Lung (tissue), 16 donors: ENCODE measurements around the gene TGFBR3. TPM values are rescaled to one million over a fixed set of nuclear protein-coding genes. Genes with fewer than 3 reads are reported as not detected.

Experiments used
- ATAC-seq: fragments of 200-7000 bp; cut with Tn5 transposase; one replicate; pipeline ENCODE4 v1.9.1; 2020; ENCODE audit warnings: moderate number of reproducible peaks; ENCODE audit not compliant: insufficient read depth, low FRiP score
- DNase-seq, 3 donors: peaks; one replicate each; pipeline ENCODE4 v3.0.0-alpha.2; 2013 to 2017
- H3K27ac ChIP-seq, 2 donors: one replicate each; pipeline ENCODE4 v1.5.1; 2013; ENCODE audit warnings: mild to moderate bottlenecking in 2 of 2, moderate library complexity in 2 of 2, control low read depth in 1 of 2, inconsistent platforms in 1 of 2, low read depth in 1 of 2, low read length in 1 of 2
- H3K27me3 ChIP-seq, 3 donors: one replicate each; pipeline ENCODE4 v1.5.1; 2013; ENCODE audit warnings: low read length in 2 of 3; ENCODE audit not compliant: control insufficient read depth in 3 of 3, insufficient read depth in 3 of 3
- H3K36me3 ChIP-seq, 4 donors: one replicate each; pipeline ENCODE4 v1.5.1; 2013; ENCODE audit warnings: low read length in 4 of 4, mild to moderate bottlenecking in 1 of 4, moderate library complexity in 1 of 4; ENCODE audit not compliant: control insufficient read depth in 4 of 4, insufficient read depth in 4 of 4
- H3K4me1 ChIP-seq, 5 donors: one replicate each; pipeline ENCODE4 v1.5.1; 2013; ENCODE audit warnings: low read length in 5 of 5, mild to moderate bottlenecking in 2 of 5, moderate library complexity in 1 of 5; ENCODE audit not compliant: control insufficient read depth in 5 of 5, insufficient read depth in 5 of 5
- H3K4me3 ChIP-seq: one replicate; pipeline ENCODE4 v1.5.1; 2013; ENCODE audit warnings: mild to moderate bottlenecking, control low read depth, moderate library complexity
- H3K9ac ChIP-seq, 2 donors: one replicate each; pipeline ENCODE4 v1.5.1; 2013; ENCODE audit warnings: low read length in 2 of 2, control low read depth in 1 of 2; ENCODE audit not compliant: insufficient read depth in 1 of 2
- H3K9me3 ChIP-seq, 4 donors: one replicate each; pipeline ENCODE4 v1.5.1; 2013; ENCODE audit warnings: low read length in 3 of 4, mild to moderate bottlenecking in 1 of 4, moderate library complexity in 1 of 4; ENCODE audit not compliant: control insufficient read depth in 4 of 4, insufficient read depth in 3 of 4
- WGBS, 2 donors: extraction: QIAGEN DNeasy Blood & Tissue Kit; methylation state at CpG; one replicate each; pipeline ENCODE4 v1.1.7; 2013; 5-methylcytosine and 5-hydroxymethylcytosine counted together
- long read RNA-seq, 5 donors: transcript quantifications; one replicate each; lab custom pipeline, GENCODE V29; 2026
- polyA plus RNA-seq, 2 donors: library from polyadenylated mRNA; stranded (reverse); fragments of 200-250 nt; gene quantifications; one replicate each; pipeline ENCODE4 v1.2.1, GENCODE V29; 2013
- total RNA-seq, 2 donors: library from RNA; depleted of rRNA in 1 of 2; stranded (reverse); fragments of >200 nt in 1 of 2; gene quantifications; one replicate each; pipeline ENCODE4 v1.2.1, GENCODE V29; 2014 to 2021
- TF ChIP-seq, protein P1 (sequence below): IDR thresholded peaks from 2 replicates; pipeline ENCODE4 v1.5.1; 2012; ENCODE audit warnings: mild to moderate bottlenecking; ENCODE audit errors: control extremely low read depth, extremely low read depth
- donor health status: control.
- donor health status: control.
- donor health status: Bipolar disorder and iron deficiency.
- donor health status: healthy.
- donor health status: DM: yes; HTN: yes; CAD: no.

The TGFBR3 gene
- 10 to 100 TPM; 39.3 to 99.6 TPM for total RNA-seq
- polyA plus RNA-seq, result 10 to 100 TPM; 13.1 to 13.8 TPM
- long read RNA-seq, donor 1, full-length matches to known transcripts, result 5 of 10 reads
- long read RNA-seq, donor 1, partial matches to known transcripts, result 5 of 10 reads
- long read RNA-seq, donor 1, other reads (novel, unspliced or antisense), result 0 of 10 reads
- long read RNA-seq, donor 2, result 0 reads
- long read RNA-seq, donor 3, partial matches to known transcripts, result 0 of 1 reads
- long read RNA-seq, donor 3, other reads (novel, unspliced or antisense), result 0 of 1 reads
- long read RNA-seq, donor 4, full-length matches to known transcripts, result 1 of 1 reads
- long read RNA-seq, donor 4, partial matches to known transcripts, result 0 of 1 reads
- long read RNA-seq, donor 4, other reads (novel, unspliced or antisense), result 0 of 1 reads
- long read RNA-seq, donor 5, full-length matches to known transcripts, result 2 of 2 reads
- long read RNA-seq, donor 5, partial matches to known transcripts, result 0 of 2 reads
- long read RNA-seq, donor 5, other reads (novel, unspliced or antisense), result 0 of 2 reads

GRCh38 chr1:91885716-91886506 is at the start of gene TGFBR3:
Gene TGFBR3 (minus strand): TSS chr1:91886151. CDS start chr1:91861531, 24,620 bp downstream.
- DNase-seq (peak; percentile 98 to 99 (median 99)), ATAC-seq (peak; percentile 89)
- no peaks in the 10 kb centered on the region for H3K36me3 ChIP-seq
- peak within 1 kb of the TSS; percentile 95 to 98 for H3K27ac ChIP-seq
- H3K9me3 ChIP-seq, result peaks cover 0 to 2% (median 0%) of the 10 kb centered on the region in 4 donors
- H3K4me1 ChIP-seq, result peaks cover 0 to 20% (median 4%) of the 10 kb centered on the region in 5 donors
- H3K4me3 ChIP-seq, result peak within 1 kb of the TSS; percentile 94
- no peaks in the 10 kb centered on the region for H3K27me3 ChIP-seq
- peak within 1 kb of the TSS; percentile 47 to 93 for H3K9ac ChIP-seq
- 0 to 1% methylated on average over 67 to 92 of the region's 92 CpGs for WGBS, 2 donors
- TF ChIP-seq, protein P1, sequence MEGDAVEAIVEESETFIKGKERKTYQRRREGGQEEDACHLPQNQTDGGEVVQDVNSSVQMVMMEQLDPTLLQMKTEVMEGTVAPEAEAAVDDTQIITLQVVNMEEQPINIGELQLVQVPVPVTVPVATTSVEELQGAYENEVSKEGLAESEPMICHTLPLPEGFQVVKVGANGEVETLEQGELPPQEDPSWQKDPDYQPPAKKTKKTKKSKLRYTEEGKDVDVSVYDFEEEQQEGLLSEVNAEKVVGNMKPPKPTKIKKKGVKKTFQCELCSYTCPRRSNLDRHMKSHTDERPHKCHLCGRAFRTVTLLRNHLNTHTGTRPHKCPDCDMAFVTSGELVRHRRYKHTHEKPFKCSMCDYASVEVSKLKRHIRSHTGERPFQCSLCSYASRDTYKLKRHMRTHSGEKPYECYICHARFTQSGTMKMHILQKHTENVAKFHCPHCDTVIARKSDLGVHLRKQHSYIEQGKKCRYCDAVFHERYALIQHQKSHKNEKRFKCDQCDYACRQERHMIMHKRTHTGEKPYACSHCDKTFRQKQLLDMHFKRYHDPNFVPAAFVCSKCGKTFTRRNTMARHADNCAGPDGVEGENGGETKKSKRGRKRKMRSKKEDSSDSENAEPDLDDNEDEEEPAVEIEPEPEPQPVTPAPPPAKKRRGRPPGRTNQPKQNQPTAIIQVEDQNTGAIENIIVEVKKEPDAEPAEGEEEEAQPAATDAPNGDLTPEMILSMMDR, result no peak

GRCh38 chr1:91929250-91929649 is 43.3 kb upstream of the TGFBR3 start:
- no peaks in the 10 kb centered on the region for H3K27me3 ChIP-seq
- H3K27ac ChIP-seq, result no peak overlapping the region
- TF ChIP-seq, protein P1, result no peak
- peaks cover 0 to 16% (median 0%) of the 10 kb centered on the region in 5 donors for H3K4me1 ChIP-seq
- ATAC-seq (no peak), DNase-seq (peak; percentile 56 to 64 (median 59))
- H3K36me3 ChIP-seq, result no peaks in the 10 kb centered on the region
- H3K9me3 ChIP-seq, result no peaks in the 10 kb centered on the region
- H3K4me3 ChIP-seq, result no peak overlapping the region
- 32 to 63% methylated on average over 2 of the region's 2 CpGs for WGBS, 2 donors
- H3K9ac ChIP-seq, result peak overlapping the region in 1 of 2 donors; percentile 4

- Histone ChIP-seq H3K27ac (peak overlapping the region in 1 of 2 donors; percentile 49), H3K36me3 (no peaks in the 10 kb centered on the region), H3K9me3 (no peaks in the 10 kb centered on the region), H3K27me3 (no peaks in the 10 kb centered on the region), H3K4me3 (no peak overlapping the region), H3K9ac (no peak overlapping the region), H3K4me1 (peaks cover 0 to 16% (median 0%) of the 10 kb centered on the region in 5 donors)
- TF ChIP-seq, protein P1, result no peak
- 84 to 88% methylated on average over 2 of the region's 2 CpGs for WGBS, 2 donors
- DNase-seq, result peak; percentile 36 to 53 (median 51)
- ATAC-seq, result no peak
Observed at GRCh38 chr1:91928026-91928425, 42.1 kb upstream of the TGFBR3 start.
